HG02678 (cell line): Measurements from ENCODE around the gene ALDH1A3.
"Not testable (repeated sequence)": the region's sequence is repeated elsewhere in the genome, so short reads cannot be mapped to it uniquely, and the experiment has no call there.

ENCODE experiments used
- ATAC-seq: cut with Tn5 transposase; IDR thresholded peaks from one replicate; pipeline ENCODE4 v1.9.1; 2021; ENCODE audit warnings: mild to moderate bottlenecking, moderate library complexity; ENCODE audit not compliant: unreplicated experiment

Gene ALDH1A3

GRCh38 chr15:100879464-100880138 is at the start of gene ALDH1A3:
Gene ALDH1A3, plus strand, starts transcription at chr15:100879831. Its CDS starts 77 bp downstream, at chr15:100879908.
- ATAC-seq = peak; percentile 49

GRCh38 chr15:100831467-100831866 is 48.2 kb upstream of the ALDH1A3 start:
- no peak for ATAC-seq

GRCh38 chr15:100832149-100832942 is 47.3 kb upstream of the ALDH1A3 start:
- ATAC-seq = no peak

- ATAC-seq = no peak
Measured at GRCh38 chr15:100833417-100834389, 45.9 kb upstream of the ALDH1A3 start.

- ATAC-seq = no peak
Measured at GRCh38 chr15:100834731-100835130, 44.9 kb upstream of the ALDH1A3 start.

- no peak for ATAC-seq
Measured at GRCh38 chr15:100835636-100836035, 44.0 kb upstream of the ALDH1A3 start.

- no peak for ATAC-seq
Measured at GRCh38 chr15:100836501-100836900, 43.1 kb upstream of the ALDH1A3 start.

GRCh38 chr15:100841426-100841825 is 38.2 kb upstream of the ALDH1A3 start:
- no peak for ATAC-seq

- no peak for ATAC-seq
Measured at GRCh38 chr15:100842756-100843730, 36.6 kb upstream of the ALDH1A3 start.

GRCh38 chr15:100844167-100844566 is 35.5 kb upstream of the ALDH1A3 start:
- ATAC-seq = no peak

GRCh38 chr15:100844778-100845177 is 34.9 kb upstream of the ALDH1A3 start:
- ATAC-seq = no peak

GRCh38 chr15:100847194-100847593 is 32.4 kb upstream of the ALDH1A3 start:
- no peak for ATAC-seq

GRCh38 chr15:100849021-100849854 is 30.4 kb upstream of the ALDH1A3 start:
- ATAC-seq = peak; percentile 78

GRCh38 chr15:100849855-100850218 is 29.8 kb upstream of the ALDH1A3 start:
- ATAC-seq = no peak

GRCh38 chr15:100851428-100852015 is 28.1 kb upstream of the ALDH1A3 start:
- ATAC-seq = not testable (repeated sequence)

- ATAC-seq = no peak
Measured at GRCh38 chr15:100852630-100853029, 27.0 kb upstream of the ALDH1A3 start.

- no peak for ATAC-seq
Measured at GRCh38 chr15:100853676-100854440, 25.8 kb upstream of the ALDH1A3 start.

GRCh38 chr15:100856867-100857266 is 22.8 kb upstream of the ALDH1A3 start:
- no peak for ATAC-seq
